H1 (cell line): ENCODE results near the gene ZSCAN30. TPM values are rescaled to one million over a fixed set of nuclear protein-coding genes. Genes with fewer than 3 reads are reported as not detected.

ENCODE experiments used
- CTCF ChIA-PET: fragments of 300-600 bp; sonication (Branson Sonifier 250); formaldehyde crosslinking; loops from one replicate; lab custom pipeline; 2021; ENCODE audit not compliant: partially characterized antibody; lab: Charles Lee
- POLR2A ChIA-PET: fragments of 300-600 bp; sonication (Branson Sonifier 250); formaldehyde crosslinking; loops from one replicate; lab custom pipeline; 2021; ENCODE audit warnings: inconsistent platforms; ENCODE audit not compliant: partially characterized antibody; lab: Charles Lee
- DNase-seq, 2 experiments: peaks; one replicate each; pipeline versions ENCODE4 v3.0.0 to v3.0.0-alpha.2; 2010 to 2022; ENCODE audit warnings: low spot score in 2 of 2, low read depth in 1 of 2, mixed read lengths in 1 of 2
- FAIRE-seq: peaks from 2 replicates; lab custom pipeline; 2011; peaks lifted over from hg19 to GRCh38; lab: Jason Lieb, UNC
- H2AFZ ChIP-seq: 2 replicates; pipeline ENCODE4 v1.8.1; 2012; ENCODE audit warnings: low read length, inconsistent platforms
- H2AK5ac ChIP-seq: 2 replicates; pipeline ENCODE4 v1.6.1; 2013; ENCODE audit warnings: low read depth, low read length
- H2BK120ac ChIP-seq: replicated peaks from 2 replicates; pipeline ENCODE3; 2013; ENCODE audit warnings: low read depth, low read length, inconsistent platforms
- H2BK12ac ChIP-seq: 2 replicates; pipeline ENCODE4 v1.6.1; 2013; ENCODE audit warnings: low read depth, low read length
- H2BK15ac ChIP-seq: 2 replicates; pipeline ENCODE4 v1.6.1; 2013; ENCODE audit warnings: low read length
- H2BK20ac ChIP-seq: 2 replicates; pipeline ENCODE4 v1.6.1; 2013; ENCODE audit warnings: low read length
- H2BK5ac ChIP-seq: 2 replicates; pipeline ENCODE4 v1.6.1; 2013; ENCODE audit warnings: low read depth, low read length
- H3K14ac ChIP-seq: 2 replicates; pipeline ENCODE4 v1.6.1; 2013; ENCODE audit warnings: inconsistent platforms; ENCODE audit not compliant: insufficient read length
- H3K18ac ChIP-seq: 2 replicates; pipeline ENCODE4 v1.6.1; 2013; ENCODE audit warnings: low read length; ENCODE audit errors: extremely low read depth
- H3K23ac ChIP-seq: 2 replicates; pipeline ENCODE4 v1.6.1; 2013; ENCODE audit warnings: inconsistent platforms; ENCODE audit not compliant: insufficient read length
- H3K23me2 ChIP-seq: 2 replicates; pipeline ENCODE4 v1.6.1; 2013; ENCODE audit warnings: low read depth, low read length
- H3K27ac ChIP-seq: 2 replicates; pipeline ENCODE4 v1.6.1; 2011; ENCODE audit warnings: low read depth, low read length, inconsistent platforms
- H3K27me3 ChIP-seq, 4 experiments: replicated peaks in 1 of 4; 1 replicate in 1 of 4; 2 replicates in 3 of 4; pipeline versions ENCODE4 v1.6.1 to v1.8.1; 2011 to 2013; ENCODE audit warnings: low read length in 3 of 4, mild to moderate bottlenecking in 3 of 4, inconsistent platforms in 2 of 4, mixed read lengths in 2 of 4, moderate library complexity in 1 of 4; ENCODE audit not compliant: control insufficient read depth in 3 of 4, insufficient read depth in 3 of 4; ENCODE audit errors: extremely low read depth in 1 of 4
- H3K36me3 ChIP-seq, 4 experiments: 2 replicates each; pipeline versions ENCODE4 v1.6.1 to v1.8.1; 2011 to 2013; ENCODE audit warnings: mild to moderate bottlenecking in 4 of 4, low read length in 3 of 4, moderate library complexity in 2 of 4, control low read depth in 1 of 4, inconsistent platforms in 1 of 4; ENCODE audit not compliant: insufficient read depth in 4 of 4, control insufficient read depth in 2 of 4
- H3K4ac ChIP-seq: replicated peaks from 2 replicates; pipeline ENCODE3; 2013; ENCODE audit warnings: low read length, low read depth, mixed read lengths, inconsistent platforms; ENCODE audit not compliant: insufficient read length
- H3K4me1 ChIP-seq, 4 experiments: replicated peaks in 1 of 4; 1 replicate in 1 of 4; 2 replicates in 3 of 4; pipeline versions ENCODE4 v1.6.1 to v1.8.1; 2011 to 2013; ENCODE audit warnings: low read length in 3 of 4, inconsistent platforms in 2 of 4, mixed read lengths in 1 of 4; ENCODE audit not compliant: insufficient read depth in 4 of 4, control insufficient read depth in 3 of 4
- H3K4me2 ChIP-seq, 2 experiments: 2 replicates each; pipeline versions ENCODE4 v1.6.1 to v1.8.1; 2011 to 2013; ENCODE audit warnings: low read depth in 2 of 2, low read length in 2 of 2, control low read depth in 1 of 2, inconsistent platforms in 1 of 2, mild to moderate bottlenecking in 1 of 2; ENCODE audit not compliant: insufficient read depth in 1 of 2
- H3K4me3 ChIP-seq, 4 experiments: fragments of 200-600, 300-600 bp in 1 of 4; sonication (generic), shearing (Covaris generic), sonication (Bioruptor Twin) in 1 of 4; 2 replicates each; pipeline versions ENCODE4 v1.5.1 to v1.8.1; 2011 to 2016; ENCODE audit warnings: low read length in 4 of 4, low read depth in 3 of 4, control low read depth in 2 of 4, inconsistent platforms in 2 of 4, mild to moderate bottlenecking in 2 of 4, mixed read lengths in 1 of 4, moderate library complexity in 1 of 4; ENCODE audit not compliant: insufficient read depth in 2 of 4; ENCODE audit errors: extremely low read depth in 1 of 4
- H3K56ac ChIP-seq: replicated peaks from 2 replicates; pipeline ENCODE3; 2013; ENCODE audit warnings: low read depth, mild to moderate bottlenecking, mixed read lengths, low read length, inconsistent platforms; ENCODE audit not compliant: insufficient read length
- H3K79me1 ChIP-seq: 2 replicates; pipeline ENCODE4 v1.6.1; 2013; ENCODE audit warnings: low read depth, low read length, control low read depth
- H3K79me2 ChIP-seq, 2 experiments: 2 replicates each; pipeline versions ENCODE4 v1.6.1 to v1.8.1; 2012 to 2013; ENCODE audit warnings: low read length in 2 of 2, mild to moderate bottlenecking in 2 of 2, inconsistent platforms in 1 of 2; ENCODE audit not compliant: insufficient read depth in 2 of 2, control insufficient read depth in 1 of 2
- H3K9ac ChIP-seq, 4 experiments: replicated peaks in 1 of 4; 1 replicate in 1 of 4; 2 replicates in 3 of 4; pipeline versions ENCODE4 v1.6.1 to v1.8.1; 2011 to 2013; ENCODE audit warnings: low read depth in 3 of 4, low read length in 3 of 4, control low read depth in 2 of 4, mild to moderate bottlenecking in 2 of 4, moderate library complexity in 2 of 4, inconsistent platforms in 1 of 4; ENCODE audit errors: extremely low read depth in 1 of 4
- H3K9me3 ChIP-seq, 2 experiments: 2 replicates each; pipeline versions ENCODE4 v1.6.1 to v1.8.1; 2012 to 2013; ENCODE audit warnings: mild to moderate bottlenecking in 2 of 2, moderate library complexity in 2 of 2, control low read depth in 1 of 2, inconsistent platforms in 1 of 2, low read depth in 1 of 2, low read length in 1 of 2, mixed read lengths in 1 of 2; ENCODE audit not compliant: insufficient read depth in 2 of 2
- H4K20me1 ChIP-seq, 2 experiments: replicated peaks in 1 of 2; 2 replicates each; pipeline versions ENCODE3 to v1.8.1; 2011 to 2013; ENCODE audit warnings: inconsistent platforms in 2 of 2, low read length in 2 of 2, mild to moderate bottlenecking in 1 of 2; ENCODE audit not compliant: insufficient read depth in 2 of 2, control insufficient read depth in 1 of 2
- H4K5ac ChIP-seq: 2 replicates; pipeline ENCODE4 v1.6.1; 2013; ENCODE audit warnings: low read length, low read depth, mixed read lengths, inconsistent platforms; ENCODE audit not compliant: insufficient read length
- H4K8ac ChIP-seq: 2 replicates; pipeline ENCODE4 v1.8.0; 2013; ENCODE audit warnings: mild to moderate bottlenecking, moderate library complexity, low read length, inconsistent platforms; ENCODE audit not compliant: insufficient read depth; ENCODE audit errors: extremely low read depth
- H4K91ac ChIP-seq: replicated peaks from 2 replicates; pipeline ENCODE3; 2013; ENCODE audit warnings: low read length, mixed read lengths, inconsistent platforms; ENCODE audit not compliant: insufficient read length
- CHD2 ChIP-seq: IDR thresholded peaks from 2 replicates; pipeline ENCODE4 v1.6.1; 2012; ENCODE audit warnings: low read length, improper control_type of control experiment
- JUND ChIP-seq: IDR thresholded peaks from 2 replicates; pipeline ENCODE4 v1.6.1; 2011; ENCODE audit warnings: mild to moderate bottlenecking, improper control_type of control experiment, low read length
- SP2 ChIP-seq: IDR thresholded peaks from 2 replicates; pipeline ENCODE4 v1.6.1; 2012; ENCODE audit warnings: mild to moderate bottlenecking, low read length, inconsistent platforms
- TEAD4 ChIP-seq: IDR thresholded peaks from 2 replicates; pipeline ENCODE4 v1.6.1; 2012; ENCODE audit warnings: low read depth, low read length, inconsistent platforms, mixed read lengths
- WGBS, 2 experiments: shearing (Covaris generic) in 1 of 2; methylation state at CpG; one replicate each; pipeline versions ENCODE4 v1.1.6 to v1.1.7; 2013 to 2015; ENCODE audit warnings: low lambda C conversion rate in 2 of 2, mixed read lengths in 2 of 2, inconsistent platforms in 1 of 2, low coverage in 1 of 2, missing lambda C conversion rate in 1 of 2; ENCODE audit not compliant: insufficient replicate concordance in 2 of 2, insufficient coverage in 1 of 2, insufficient read length in 1 of 2; ENCODE audit errors: extremely low coverage in 1 of 2, missing lambda C conversion rate in 1 of 2; 5-methylcytosine and 5-hydroxymethylcytosine counted together
- polyA plus RNA-seq, 7 experiments: library from polyadenylated mRNA; depleted of rRNA in 3 of 7; stranded (reverse) in 5 of 7; unstranded in 2 of 7; fragments of >200 nt in 5 of 7; fragments of 200-250 nt in 2 of 7; gene quantifications; 1 replicate in 5 of 7; 2 replicates in 1 of 7; 4 replicates in 1 of 7; pipeline versions ENCODE4 v1.2.1 to v1.2.3, GENCODE V29; 2011 to 2013; ENCODE audit warnings: missing spikeins in 2 of 7, mixed read lengths in 2 of 7
- total RNA-seq: library from RNA; stranded (reverse); fragmentation: NEBNext Ultra II Directional; extraction: Animal tissue kit (Norgen Biotek cat#: 25700); gene quantifications from 2 replicates; pipeline ENCODE4 v1.2.1, GENCODE V29; 2021

ZSCAN30 gene
- total and polyA plus RNA-seq, 2 of the 8 experiments (the other 6 are each of a cell fraction or from before 2014, with no cell fraction given): 4.4 to 10.3 TPM

- ChIA-PET POLR2A (interaction anchor here (0.6 to 2.2 kb wide), 7 partner anchors 9 to 735 kb away, joined by 3 to 10 read pairs (median 3); partner anchors contain the start of gene ZSCAN30), CTCF (interaction anchor here (0.8 to 1.5 kb wide), 4 partner anchors 13 to 264 kb away, joined by 3 read pairs; no protein-coding TSS in a partner anchor)
- no peak for TF ChIP-seq JUND
- TF ChIP-seq CHD2: no peak
- no peak for TF ChIP-seq SP2
- TF ChIP-seq TEAD4: no peak
- Histone ChIP-seq H3K4me1 (peaks cover 0 to 3% (median 0%) of the 10 kb centered on the region in 4 experiments; a peak in 1 of 7 replicates), H2BK15ac (no peak overlapping the region), H3K23ac (no peak overlapping the region), H2BK120ac (no peak overlapping the region), H4K20me1 (no peaks in the 10 kb centered on the region), H2BK20ac (no peak overlapping the region), H3K18ac (no peak overlapping the region), H2BK5ac (no peak overlapping the region), H3K14ac (no peak overlapping the region), H3K9ac (no peak overlapping the region), H3K79me1 (0 out of 2 replicates have a peak, but pooled peaks cover 3% of the 10 kb centered on the region), H3K27me3 (no peaks in the 10 kb centered on the region), H3K9me3 (no peaks in the 10 kb centered on the region), H3K4ac (no peak overlapping the region), H3K27ac (no peak overlapping the region), H3K56ac (no peak overlapping the region), H4K5ac (no peak overlapping the region), H3K23me2 (no peaks in the 10 kb centered on the region), H3K79me2 (peaks cover 3 to 29% of the 10 kb centered on the region in 2 experiments), H2AK5ac (no peak overlapping the region), H3K4me3 (no peak overlapping the region), H4K91ac (no peak overlapping the region), H3K4me2 (no peak overlapping the region), H2AFZ (no peak overlapping the region), H2BK12ac (no peak overlapping the region), H3K36me3 (peaks cover 38 to 77% (median 68%) of the 10 kb centered on the region in 4 experiments), H4K8ac (no peak overlapping the region; the same call in 1 of the 2 replicates)
- FAIRE-seq (no peak), DNase-seq (no peak)
- WGBS, 2 experiments: 91% methylated on average over 4 of the region's 4 CpGs; no CpG with 5 or more reads in 1 of the 2 experiments
These were observed 44.2 kb downstream of the ZSCAN30 start for GRCh38 chr18:35245719-35246317.
